Fibroblast of lung (primary cell): ENCODE results near the gene PTGDS.

Source experiments
- EZH2 ChIP-seq: IDR thresholded peaks from 2 replicates; pipeline ENCODE4 v1.5.1; 2012; ENCODE audit warnings: low read length, control low read depth, mild to moderate bottlenecking; ENCODE audit errors: missing control alignments
- TF ChIP-seq, protein P1 (sequence below), 2 donors: IDR thresholded peaks in 1 of 2; conservative IDR thresholded peaks in 1 of 2; 1 replicate in 1 of 2; 2 replicates in 1 of 2; pipeline ENCODE4 v1.5.1; 2011 to 2012; ENCODE audit warnings: low read length in 2 of 2, control low read depth in 1 of 2, inconsistent platforms in 1 of 2, low read depth in 1 of 2, mild to moderate bottlenecking in 1 of 2

DNA sequence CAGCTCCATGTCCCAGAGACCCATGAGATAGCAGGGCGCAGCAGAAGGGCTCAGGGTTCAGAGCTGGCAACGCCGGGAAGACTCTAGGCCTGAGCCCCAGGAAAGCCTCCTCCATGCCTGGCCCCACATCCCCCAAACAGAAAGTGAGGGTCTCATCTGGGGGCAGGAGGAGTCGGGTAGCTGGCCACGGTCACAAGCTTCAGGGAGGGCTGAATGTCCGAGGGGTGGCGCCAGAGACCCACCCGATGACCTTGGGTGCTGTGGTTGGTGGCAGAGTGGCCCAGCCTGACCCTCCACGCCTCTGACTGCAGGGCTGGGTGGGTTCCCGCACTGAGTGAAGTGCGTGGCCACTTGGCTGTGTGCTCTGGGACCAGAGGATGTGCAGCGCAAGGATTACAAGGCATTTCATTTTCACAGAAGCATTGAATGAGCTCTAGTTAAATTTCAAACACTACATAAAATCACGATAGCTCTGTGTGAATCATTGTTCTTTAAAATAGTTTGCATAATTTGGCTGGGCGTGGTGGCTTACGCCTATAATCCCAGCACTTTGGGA is 29.3 kb upstream of the PTGDS start:
- TF ChIP-seq, protein P1, sequence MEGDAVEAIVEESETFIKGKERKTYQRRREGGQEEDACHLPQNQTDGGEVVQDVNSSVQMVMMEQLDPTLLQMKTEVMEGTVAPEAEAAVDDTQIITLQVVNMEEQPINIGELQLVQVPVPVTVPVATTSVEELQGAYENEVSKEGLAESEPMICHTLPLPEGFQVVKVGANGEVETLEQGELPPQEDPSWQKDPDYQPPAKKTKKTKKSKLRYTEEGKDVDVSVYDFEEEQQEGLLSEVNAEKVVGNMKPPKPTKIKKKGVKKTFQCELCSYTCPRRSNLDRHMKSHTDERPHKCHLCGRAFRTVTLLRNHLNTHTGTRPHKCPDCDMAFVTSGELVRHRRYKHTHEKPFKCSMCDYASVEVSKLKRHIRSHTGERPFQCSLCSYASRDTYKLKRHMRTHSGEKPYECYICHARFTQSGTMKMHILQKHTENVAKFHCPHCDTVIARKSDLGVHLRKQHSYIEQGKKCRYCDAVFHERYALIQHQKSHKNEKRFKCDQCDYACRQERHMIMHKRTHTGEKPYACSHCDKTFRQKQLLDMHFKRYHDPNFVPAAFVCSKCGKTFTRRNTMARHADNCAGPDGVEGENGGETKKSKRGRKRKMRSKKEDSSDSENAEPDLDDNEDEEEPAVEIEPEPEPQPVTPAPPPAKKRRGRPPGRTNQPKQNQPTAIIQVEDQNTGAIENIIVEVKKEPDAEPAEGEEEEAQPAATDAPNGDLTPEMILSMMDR (conservative IDR thresholded peaks at IDR 0.05 in 1 of 2, IDR thresholded peaks at IDR 0.05 in 1 of 2; ENCODE audit: low read depth in 1 of 2, low read length in 2 of 2): peak; percentile 47 to 53
- TF ChIP-seq EZH2: no peak
